Activated naive CD4-positive, alpha-beta T cell treated with anti-CD3 and anti-CD28 coated beads, Interleukin-2, amount 10 ng/mL, durations not matched to agents 5 hours and 36 hours (primary cell): Measurements from ENCODE around the gene IKZF1. TPM values are rescaled to one million over a fixed set of nuclear protein-coding genes. Genes with fewer than 3 reads are reported as not detected.

Experiments used
- total RNA-seq, 2 experiments: library from RNA; stranded (reverse); gene quantifications; one replicate each; pipeline ENCODE4 v1.2.3, GENCODE V29; 2021

Gene IKZF1
- 100 to 1,000 TPM; 348 to 372 TPM for total RNA-seq

GRCh38 chr7:50304129-50304910 lies at the start of gene IKZF1:
IKZF1 (plus strand) TSS chr7:50304716; CDS start chr7:50319062, 14,346 bp downstream.

GRCh38 chr7:50449881-50450589 lies 145.5 kb downstream of the IKZF1 start, which contains the start of gene FIGNL1:
FIGNL1 (minus strand) TSS chr7:50450350; CDS start chr7:50447287, 3,063 bp downstream.

Other genes starting within 250 kb of the IKZF1 start
- not detected for gene ZPBP, start 211.5 kb upstream of the IKZF1 start, total RNA-seq
- 10 to 100 TPM; 27.2 to 29.8 TPM for gene FIGNL1, start 145.6 kb downstream of the IKZF1 start, total RNA-seq